ENCODE data around the gene TNFRSF25. TPM values are rescaled to one million over a fixed set of nuclear protein-coding genes. Genes with fewer than 3 reads are reported as not detected.
A peak's percentile ranks its signal among the peaks of the same experiment; 100 is the strongest.

TNFRSF25 gene
- total and polyA plus RNA-seq, 2 donors (not counting 3 experiments of a cell fraction or from before 2014, with no cell fraction given): 33.9 to 38.8 TPM

GRCh38 chr1:6454856-6455751 is 10.9 kb downstream of the TNFRSF25 start:
- Histone ChIP-seq H3K79me2 (ENCODE audit: control insufficient read depth, insufficient read depth, low read length) (no peaks in the 10 kb centered on the region), H3K4me3 (replicated peaks in 1 of 3; ENCODE audit: insufficient read depth in 1 of 3, low read depth in 1 of 3, low read length in 3 of 3) (no peak overlapping the region), H3K27ac (ENCODE audit: insufficient read depth, low read depth, low read length) (no peak overlapping the region), H3K4me2 (ENCODE audit: insufficient read depth, low read length) (no peak overlapping the region), H3K27me3 (ENCODE audit: control insufficient read depth in 2 of 2, insufficient read depth in 2 of 2, low read length in 2 of 2) (peaks cover 36 to 40% of the 10 kb centered on the region in 2 experiments), H3K4me1 (ENCODE audit: control insufficient read depth, extremely low read depth, insufficient read depth, low read length) (no peaks in the 10 kb centered on the region), H3K9ac (replicated peaks; ENCODE audit: extremely low read depth, insufficient read depth, low read length) (no peak overlapping the region), H4K20me1 (replicated peaks; ENCODE audit: control insufficient read depth, extremely low read depth, insufficient read depth, low read length) (no peaks in the 10 kb centered on the region), H3K9me1 (replicated peaks; ENCODE audit: control insufficient read depth, extremely low read depth, insufficient read depth, low read length) (no peaks in the 10 kb centered on the region), H3K9me3 (replicated peaks; ENCODE audit: control insufficient read depth, insufficient read depth, low read length) (no peaks in the 10 kb centered on the region), H3K36me3 (ENCODE audit: control insufficient read depth in 2 of 2, extremely low read depth in 1 of 2, insufficient read depth in 2 of 2, low read length in 2 of 2) (no peaks in the 10 kb centered on the region), H2AFZ (ENCODE audit: low read depth, low read length) (no peak overlapping the region)
- TF ChIP-seq EZH2 (IDR thresholded peaks at IDR 0.05; ENCODE audit: borderline replicate concordance, low read depth, low read length, severe bottlenecking) (peak; percentile 81), POLR2AphosphoS5 (IDR thresholded peaks at IDR 0.05; ENCODE audit: insufficient read depth, low read depth, low read length) (no peak), JUN (IDR thresholded peaks at IDR 0.05; ENCODE audit: borderline replicate concordance, insufficient read depth, insufficient read length, low read depth) (no peak), GATA2 (IDR thresholded peaks at IDR 0.05; ENCODE audit: insufficient read depth, insufficient read length, low read depth, low read length) (no peak), CTCF (IDR thresholded peaks at IDR 0.05; ENCODE audit: extremely low read depth in 1 of 2, insufficient read depth in 1 of 2, low read depth in 1 of 2, low read length in 2 of 2) (peak in 1 of 2 donors; percentile 8)
- intact Hi-C loops (cut with micrococcal nuclease) (no loop called here), dilution Hi-C loops (cut with MboI; ENCODE audit: extremely low pct_ligation_motif_present, low sequenced_read_pairs) (no loop called here)
- CTCF ChIA-PET: interaction anchor here (0.6 to 2.4 kb wide), 6 partner anchors 12 to 32 kb away, joined by 3 to 8 read pairs (median 4); no protein-coding TSS in a partner anchor
- POLR2A ChIA-PET: no interaction called here
- no TSS peak for BruUV-seq (replicated peaks)
- no peak for FAIRE-seq
- peak; percentile 7 for DNase-seq (ENCODE audit: low read depth, low spot score)
